Upper lobe of left lung (tissue), 6 donors: Measurements from ENCODE around the gene DLG2. TPM values are rescaled to one million over a fixed set of nuclear protein-coding genes. Genes with fewer than 3 reads are reported as not detected.

Experiments used
- ATAC-seq, 2 donors: fragments of 200-7000 bp; cut with Tn5 transposase; one replicate each; pipeline ENCODE4 v1.9.1; 2022; ENCODE audit warnings: mild to moderate bottlenecking in 2 of 2, moderate library complexity in 2 of 2; ENCODE audit not compliant: low FRiP score in 2 of 2
- DNase-seq, 2 donors: peaks; one replicate each; pipeline ENCODE4 v3.0.0-alpha.2; 2019 to 2020
- H3K27ac ChIP-seq, 4 donors: fragments of 200-600 bp; sonication (generic); one replicate each; pipeline ENCODE4 v1.5.1; 2016 to 2019
- H3K27me3 ChIP-seq, 4 donors: fragments of 200-600 bp; sonication (generic); one replicate each; pipeline ENCODE4 v1.5.1; 2017 to 2019
- H3K36me3 ChIP-seq, 4 donors: fragments of 200-600 bp; sonication (generic); one replicate each; pipeline ENCODE4 v1.5.1; 2016 to 2019
- H3K4me1 ChIP-seq, 4 donors: fragments of 200-600 bp; sonication (generic); one replicate each; pipeline ENCODE4 v1.5.1; 2018 to 2019
- H3K4me3 ChIP-seq, 4 donors: fragments of 200-600 bp; sonication (generic); one replicate each; pipeline ENCODE4 v1.5.1; 2017 to 2019; ENCODE audit warnings: mild to moderate bottlenecking in 2 of 4, moderate library complexity in 1 of 4
- H3K9me3 ChIP-seq, 4 donors: fragments of 200-600 bp; sonication (generic); one replicate each; pipeline ENCODE4 v1.5.1; 2018 to 2019
- EP300 ChIP-seq, 4 donors: sonication (generic); formaldehyde crosslinking; IDR thresholded peaks; one replicate each; pipeline ENCODE4 v1.5.1; 2017; ENCODE audit warnings: antibody characterized with exemption in 4 of 4, control low read depth in 2 of 4
- POLR2A ChIP-seq, 4 donors: fragments of 450-650 bp; IDR thresholded peaks; one replicate each; pipeline ENCODE4 v1.5.1; 2016 to 2017; ENCODE audit warnings: antibody characterized with exemption in 4 of 4, mild to moderate bottlenecking in 2 of 4
- POLR2AphosphoS5 ChIP-seq, 2 donors: sonication (generic); formaldehyde crosslinking; IDR thresholded peaks; one replicate each; pipeline ENCODE4 v1.5.1; 2017; ENCODE audit warnings: antibody characterized with exemption in 2 of 2
- WGBS, 2 donors: methylation state at CpG; one replicate each; pipeline ENCODE4 v1.1.5; 2017 to 2018; 5-methylcytosine and 5-hydroxymethylcytosine counted together
- total RNA-seq, 6 donors: library from RNA; depleted of rRNA in 4 of 6; stranded (reverse); fragments of >200 nt in 4 of 6; gene quantifications; one replicate each; pipeline versions ENCODE4 v1.1.0 to v1.2.1, GENCODE V29; 2016 to 2021
- TF ChIP-seq, protein P1 (sequence below), 6 experiments: fragments of 450-650 bp in 4 of 6; fragments of 200-600 bp in 2 of 6; sonication (generic) in 2 of 6; IDR thresholded peaks; one replicate each; pipeline ENCODE4 v1.5.1; 2016 to 2019; ENCODE audit warnings: antibody characterized with exemption in 6 of 6
- donor health status: DM: no; HTN: no; CAD: no; lungs with moderate emphysema.
- donor health status: DM: no; HTN: yes; CAD: no; lungs with severe emphysema.

Gene DLG2
- total RNA-seq, 6 donors from 2014 or later, result 3.4 to 37.7 (median 9.1) TPM

DNA sequence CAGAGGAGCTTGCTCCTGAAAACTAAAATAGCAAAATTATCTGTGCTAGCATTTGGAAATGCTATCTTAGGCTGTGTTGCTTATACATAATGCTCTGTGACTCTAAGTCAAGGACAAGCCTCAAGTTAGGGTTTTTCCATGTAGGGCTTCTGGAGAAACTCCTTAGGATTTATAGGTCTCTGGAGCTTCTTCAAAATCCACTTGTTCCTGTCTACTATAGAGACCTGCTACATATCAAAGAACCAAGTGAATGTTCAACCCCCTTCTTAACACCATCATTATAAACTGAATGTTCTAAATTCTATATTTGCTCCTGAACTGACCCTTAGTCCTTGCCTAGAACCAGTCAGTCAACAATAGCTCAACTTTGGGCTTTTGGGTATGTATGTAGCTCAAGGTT lies 1817.9 kb downstream of the DLG2 start:
- TF ChIP-seq, protein P1, sequence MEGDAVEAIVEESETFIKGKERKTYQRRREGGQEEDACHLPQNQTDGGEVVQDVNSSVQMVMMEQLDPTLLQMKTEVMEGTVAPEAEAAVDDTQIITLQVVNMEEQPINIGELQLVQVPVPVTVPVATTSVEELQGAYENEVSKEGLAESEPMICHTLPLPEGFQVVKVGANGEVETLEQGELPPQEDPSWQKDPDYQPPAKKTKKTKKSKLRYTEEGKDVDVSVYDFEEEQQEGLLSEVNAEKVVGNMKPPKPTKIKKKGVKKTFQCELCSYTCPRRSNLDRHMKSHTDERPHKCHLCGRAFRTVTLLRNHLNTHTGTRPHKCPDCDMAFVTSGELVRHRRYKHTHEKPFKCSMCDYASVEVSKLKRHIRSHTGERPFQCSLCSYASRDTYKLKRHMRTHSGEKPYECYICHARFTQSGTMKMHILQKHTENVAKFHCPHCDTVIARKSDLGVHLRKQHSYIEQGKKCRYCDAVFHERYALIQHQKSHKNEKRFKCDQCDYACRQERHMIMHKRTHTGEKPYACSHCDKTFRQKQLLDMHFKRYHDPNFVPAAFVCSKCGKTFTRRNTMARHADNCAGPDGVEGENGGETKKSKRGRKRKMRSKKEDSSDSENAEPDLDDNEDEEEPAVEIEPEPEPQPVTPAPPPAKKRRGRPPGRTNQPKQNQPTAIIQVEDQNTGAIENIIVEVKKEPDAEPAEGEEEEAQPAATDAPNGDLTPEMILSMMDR (IDR thresholded peaks at IDR 0.05), result no peak
- TF ChIP-seq POLR2AphosphoS5 (IDR thresholded peaks at IDR 0.05) (no peak), EP300 (IDR thresholded peaks at IDR 0.05) (no peak), POLR2A (IDR thresholded peaks at IDR 0.05) (no peak)
- Histone ChIP-seq H3K4me1 (no peaks in the 10 kb centered on the region), H3K27ac (no peak overlapping the region), H3K27me3 (no peaks in the 10 kb centered on the region), H3K36me3 (no peaks in the 10 kb centered on the region), H3K9me3 (no peaks in the 10 kb centered on the region), H3K4me3 (no peak overlapping the region)
- DNase-seq (no peak), ATAC-seq (no peak)

DNA sequence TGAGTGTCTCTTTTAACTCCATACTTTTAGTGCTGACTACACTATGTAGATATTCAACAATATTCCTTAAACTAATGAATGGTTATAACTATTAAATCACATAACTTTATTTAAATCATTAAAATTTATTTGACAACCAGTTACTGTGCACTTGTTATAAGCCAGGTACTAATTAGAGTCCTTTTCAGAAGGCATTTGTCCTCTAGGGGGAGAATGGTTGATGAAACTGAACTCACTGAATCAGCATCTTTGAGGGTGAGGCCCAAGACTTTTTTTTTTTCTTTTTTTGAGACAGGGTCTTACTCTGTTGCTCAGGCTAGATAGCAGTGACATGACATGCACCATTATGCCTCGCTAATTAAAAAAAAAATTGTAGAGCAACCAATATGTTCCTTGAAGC lies 1825.3 kb downstream of the DLG2 start:
- Histone ChIP-seq H3K9me3 (no peaks in the 10 kb centered on the region), H3K36me3 (no peaks in the 10 kb centered on the region), H3K4me1 (no peaks in the 10 kb centered on the region), H3K4me3 (no peak overlapping the region), H3K27ac (no peak overlapping the region), H3K27me3 (no peaks in the 10 kb centered on the region)
- no peak for DNase-seq
- 85 to 88% methylated on average over 1 of the region's 1 CpG for WGBS, 2 donors
- ATAC-seq, result no peak
- no peak for TF ChIP-seq POLR2AphosphoS5 (IDR thresholded peaks at IDR 0.05)
- no peak for TF ChIP-seq POLR2A (IDR thresholded peaks at IDR 0.05)
- TF ChIP-seq EP300 (IDR thresholded peaks at IDR 0.05), result no peak
- TF ChIP-seq, protein P1 (IDR thresholded peaks at IDR 0.05), result no peak

DNA sequence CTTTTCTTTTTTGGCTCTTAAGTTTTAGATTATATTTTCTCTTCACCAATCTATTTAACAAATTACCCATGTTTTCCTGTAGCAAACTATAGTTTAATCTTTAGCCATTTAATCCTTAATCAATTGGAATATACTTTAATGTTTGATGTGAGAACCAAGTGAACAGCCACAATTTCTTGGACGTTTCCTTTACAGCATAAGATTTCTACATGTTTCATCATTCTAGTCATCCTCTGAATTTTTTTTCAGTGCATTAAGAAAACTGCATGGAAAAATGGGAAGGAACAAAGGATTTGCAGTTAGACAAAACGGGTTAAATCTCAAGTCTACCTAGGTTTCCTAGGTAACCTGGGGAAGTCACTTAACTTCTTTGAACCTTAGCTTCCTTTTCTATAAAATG lies 1833.8 kb downstream of the DLG2 start:
- no peak overlapping the region for H3K4me3 ChIP-seq
- H3K4me1 ChIP-seq, result no peaks in the 10 kb centered on the region
- H3K27ac ChIP-seq, result no peak overlapping the region
- ATAC-seq (no peak), DNase-seq (no peak)
- TF ChIP-seq, protein P1 (IDR thresholded peaks at IDR 0.05), result no peak
- TF ChIP-seq POLR2A (IDR thresholded peaks at IDR 0.05) (no peak), POLR2AphosphoS5 (IDR thresholded peaks at IDR 0.05) (no peak), EP300 (IDR thresholded peaks at IDR 0.05) (no peak)
- no peaks in the 10 kb centered on the region for H3K27me3 ChIP-seq
- WGBS, 2 donors, result 65 to 68% methylated on average over 2 of the region's 2 CpGs
- no peaks in the 10 kb centered on the region for H3K36me3 ChIP-seq
- no peaks in the 10 kb centered on the region for H3K9me3 ChIP-seq

DNA sequence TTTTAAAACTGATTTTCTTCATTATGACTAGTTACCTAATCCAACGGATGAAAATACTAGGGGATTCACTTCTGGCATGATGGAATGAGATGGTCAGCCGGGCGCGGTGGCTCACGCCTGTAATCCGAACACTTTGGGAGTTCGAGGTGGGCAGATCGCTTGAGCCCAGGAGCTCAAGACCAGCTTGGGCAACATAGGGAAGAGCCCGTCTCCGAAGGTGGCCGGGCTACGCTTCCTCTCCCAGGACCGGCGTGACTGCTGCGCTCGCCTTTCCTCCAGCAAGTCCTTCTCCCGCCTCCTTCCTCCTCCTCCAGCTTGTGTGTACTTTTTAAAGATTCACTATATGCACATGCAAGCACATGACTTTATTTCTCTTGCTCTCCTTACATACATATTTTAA lies 1835.6 kb downstream of the DLG2 start:
- H3K36me3 ChIP-seq, result no peaks in the 10 kb centered on the region
- H3K27me3 ChIP-seq, result no peaks in the 10 kb centered on the region
- H3K4me3 ChIP-seq, result no peak overlapping the region
- H3K9me3 ChIP-seq, result no peaks in the 10 kb centered on the region
- TF ChIP-seq, protein P1 (IDR thresholded peaks at IDR 0.05), result no peak
- TF ChIP-seq POLR2AphosphoS5 (IDR thresholded peaks at IDR 0.05) (no peak), POLR2A (IDR thresholded peaks at IDR 0.05) (no peak), EP300 (IDR thresholded peaks at IDR 0.05) (no peak)
- no peak overlapping the region for H3K27ac ChIP-seq
- ATAC-seq (no peak), DNase-seq (peak in 1 of 2 donors; percentile 52)
- 90 to 94% methylated on average over 17 of the region's 17 CpGs for WGBS, 2 donors
- H3K4me1 ChIP-seq, result no peaks in the 10 kb centered on the region

DNA sequence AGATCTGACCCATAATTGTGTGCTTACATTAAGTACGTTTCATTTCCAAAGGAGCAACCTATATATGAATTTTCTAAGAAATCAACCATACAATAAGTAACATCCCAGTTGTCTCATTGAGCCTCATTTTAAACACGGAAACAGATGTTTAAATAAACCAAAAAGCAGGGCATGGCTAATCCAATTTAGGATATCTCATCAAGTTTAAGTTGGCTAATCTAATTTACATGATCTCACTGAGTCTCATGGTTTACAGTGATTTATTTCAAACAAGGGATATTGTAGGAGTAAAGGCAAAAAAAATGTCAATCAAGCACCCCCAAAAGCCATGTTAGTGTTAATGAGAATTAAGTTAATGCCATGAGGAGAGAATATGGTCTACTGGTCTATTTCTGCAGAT lies 1841.2 kb downstream of the DLG2 start:
- ATAC-seq, result no peak
- whole genome bisulfite sequencing, 2 donors, result 84 to 89% methylated on average over 2 of the region's 2 CpGs

More for the DNA sequence above, 1841.2 kb downstream of the DLG2 start:
- no peaks in the 10 kb centered on the region for H3K4me1 ChIP-seq
- no peaks in the 10 kb centered on the region for H3K36me3 ChIP-seq
- no peak for DNase-seq
- TF ChIP-seq EP300 (IDR thresholded peaks at IDR 0.05) (no peak), POLR2AphosphoS5 (IDR thresholded peaks at IDR 0.05) (no peak), POLR2A (IDR thresholded peaks at IDR 0.05) (no peak)
- TF ChIP-seq, protein P1 (IDR thresholded peaks at IDR 0.05), result no peak
- H3K4me3 ChIP-seq, result no peak overlapping the region
- no peak overlapping the region for H3K27ac ChIP-seq
- no peaks in the 10 kb centered on the region for H3K27me3 ChIP-seq
- no peaks in the 10 kb centered on the region for H3K9me3 ChIP-seq
